NCI-H2196 (cell line): ENCODE data around the gene ADGRB3.
"Not testable (repeated sequence)": the region's sequence is repeated elsewhere in the genome, so short reads cannot be mapped to it uniquely, and the experiment has no call there.

ENCODE experiments used
- DNase-seq: peaks from one replicate; lab custom pipeline; 2025; ENCODE audit not compliant: unreplicated experiment; lab: John Stamatoyannopoulos, UW

ADGRB3 gene

GRCh38 chr6:69106511-69106910 is 471.4 kb downstream of the ADGRB3 start:
- no peak for DNase-seq

GRCh38 chr6:69111301-69111700 is 476.2 kb downstream of the ADGRB3 start:
- DNase-seq: no peak

GRCh38 chr6:69116658-69117057 is 481.6 kb downstream of the ADGRB3 start:
- no peak for DNase-seq

GRCh38 chr6:69121461-69122406 is 486.7 kb downstream of the ADGRB3 start:
- DNase-seq: not testable (repeated sequence)

GRCh38 chr6:69122407-69122773 is 487.3 kb downstream of the ADGRB3 start:
- no peak for DNase-seq

GRCh38 chr6:69128411-69128810 is 493.3 kb downstream of the ADGRB3 start:
- no peak for DNase-seq

- no peak for DNase-seq
Observed at GRCh38 chr6:69129046-69129445, 494.0 kb downstream of the ADGRB3 start.

GRCh38 chr6:69135927-69136326 is 500.8 kb downstream of the ADGRB3 start:
- DNase-seq: no peak

GRCh38 chr6:69138148-69138547 is 503.1 kb downstream of the ADGRB3 start:
- no peak for DNase-seq

- DNase-seq: no peak
Observed at GRCh38 chr6:69138893-69139494, 503.9 kb downstream of the ADGRB3 start.

- no peak for DNase-seq
Observed at GRCh38 chr6:69145062-69145461, 510.0 kb downstream of the ADGRB3 start.

GRCh38 chr6:69146385-69146784 is 511.3 kb downstream of the ADGRB3 start:
- no peak for DNase-seq

GRCh38 chr6:69155467-69155866 is 520.4 kb downstream of the ADGRB3 start:
- no peak for DNase-seq

GRCh38 chr6:69162811-69163210 is 527.7 kb downstream of the ADGRB3 start:
- DNase-seq: no peak

GRCh38 chr6:69164564-69165229 is 529.6 kb downstream of the ADGRB3 start:
- DNase-seq: no peak

- DNase-seq: no peak
Observed at GRCh38 chr6:69179681-69180080, 544.6 kb downstream of the ADGRB3 start.

- DNase-seq: no peak
Observed at GRCh38 chr6:69180361-69181067, 545.4 kb downstream of the ADGRB3 start.

- DNase-seq: no peak
Observed at GRCh38 chr6:69181964-69182363, 546.9 kb downstream of the ADGRB3 start.

- no peak for DNase-seq
Observed at GRCh38 chr6:69185276-69185675, 550.2 kb downstream of the ADGRB3 start.

GRCh38 chr6:69202768-69203167 is 567.7 kb downstream of the ADGRB3 start:
- no peak for DNase-seq

GRCh38 chr6:69216127-69216526 is 581.0 kb downstream of the ADGRB3 start:
- DNase-seq: no peak
